CD4-positive, CD25-positive, alpha-beta regulatory T cell (primary cell): ENCODE data around the gene TIAM2. TPM values are rescaled to one million over a fixed set of nuclear protein-coding genes. Genes with fewer than 3 reads are reported as not detected.

Source experiments
- ATAC-seq, 2 donors: fragments of 150-1000 bp; cut with Tn5 transposase; one replicate each; pipeline ENCODE4 v1.10.0; 2021; ENCODE audit warnings: low read depth in 2 of 2, moderate number of reproducible peaks in 2 of 2, moderate library complexity in 1 of 2
- DNase-seq, 3 donors: peaks; one replicate each; pipeline versions ENCODE4 v3.0.0 to v3.0.0-alpha.2; 2012 to 2022; ENCODE audit warnings: mixed read lengths in 1 of 3
- H3K27ac ChIP-seq: one replicate; pipeline ENCODE4 v1.7.0; 2013; ENCODE audit warnings: mild to moderate bottlenecking, low read length; ENCODE audit not compliant: insufficient read depth, poor library complexity, severe bottlenecking
- H3K27me3 ChIP-seq: one replicate; pipeline ENCODE4 v1.7.0; 2013; ENCODE audit warnings: low read length; ENCODE audit not compliant: control insufficient read depth, insufficient read depth
- H3K36me3 ChIP-seq: one replicate; pipeline ENCODE4 v1.7.0; 2013; ENCODE audit warnings: mild to moderate bottlenecking, low read length, moderate library complexity; ENCODE audit not compliant: control insufficient read depth, insufficient read depth
- H3K4me1 ChIP-seq: 2 replicates; pipeline ENCODE4 v1.7.0; 2013; ENCODE audit warnings: mild to moderate bottlenecking, low read length; ENCODE audit not compliant: insufficient read depth, control insufficient read depth, poor library complexity, severe bottlenecking
- H3K4me3 ChIP-seq: one replicate; pipeline ENCODE4 v1.7.0; 2013; ENCODE audit warnings: low read depth, mild to moderate bottlenecking, low read length, moderate library complexity
- H3K9me3 ChIP-seq, 2 experiments: 1 replicate in 1 of 2; 2 replicates in 1 of 2; pipeline ENCODE4 v1.7.0; 2013; ENCODE audit warnings: low read length in 2 of 2, mild to moderate bottlenecking in 1 of 2, moderate library complexity in 1 of 2; ENCODE audit not compliant: control insufficient read depth in 2 of 2
- H3K27ac Mint-ChIP-seq, 3 donors: one replicate each; pipeline ENCODE4 v1.8.0; 2020 to 2022; ENCODE audit warnings: mild to moderate bottlenecking in 3 of 3, mixed read lengths in 3 of 3, moderate library complexity in 2 of 3
- H3K27me3 Mint-ChIP-seq: one replicate; pipeline ENCODE4 v1.8.0; 2022; ENCODE audit warnings: mild to moderate bottlenecking, mixed read lengths
- H3K36me3 Mint-ChIP-seq: one replicate; pipeline ENCODE4 v1.8.0; 2020; ENCODE audit warnings: mixed read lengths
- H3K4me1 Mint-ChIP-seq, 4 donors: one replicate each; pipeline ENCODE4 v1.8.0; 2020 to 2022; ENCODE audit warnings: mixed read lengths in 4 of 4, mild to moderate bottlenecking in 1 of 4
- H3K4me3 Mint-ChIP-seq, 4 donors: one replicate each; pipeline ENCODE4 v1.8.0; 2020 to 2022; ENCODE audit warnings: mild to moderate bottlenecking in 4 of 4, mixed read lengths in 4 of 4, moderate library complexity in 3 of 4
- H3K9me3 Mint-ChIP-seq, 7 donors: one replicate each; pipeline ENCODE4 v1.8.0; 2020 to 2022; ENCODE audit warnings: mixed read lengths in 7 of 7, mild to moderate bottlenecking in 3 of 7, moderate library complexity in 2 of 7
- polyA plus RNA-seq, 4 donors: library from polyadenylated mRNA; unstranded; fragments of 300-500 nt; fragmentation: Illumina TruSeq; gene quantifications; one replicate each; pipeline ENCODE4 v1.2.3, GENCODE V29; 2021
- total RNA-seq: library from RNA; stranded (reverse); gene quantifications from one replicate; pipeline ENCODE4 v1.2.3, GENCODE V29; 2022

Gene TIAM2
- total and polyA plus RNA-seq, 5 donors from 2014 or later = 0.66 to 5.9 (median 1.3) TPM

DNA sequence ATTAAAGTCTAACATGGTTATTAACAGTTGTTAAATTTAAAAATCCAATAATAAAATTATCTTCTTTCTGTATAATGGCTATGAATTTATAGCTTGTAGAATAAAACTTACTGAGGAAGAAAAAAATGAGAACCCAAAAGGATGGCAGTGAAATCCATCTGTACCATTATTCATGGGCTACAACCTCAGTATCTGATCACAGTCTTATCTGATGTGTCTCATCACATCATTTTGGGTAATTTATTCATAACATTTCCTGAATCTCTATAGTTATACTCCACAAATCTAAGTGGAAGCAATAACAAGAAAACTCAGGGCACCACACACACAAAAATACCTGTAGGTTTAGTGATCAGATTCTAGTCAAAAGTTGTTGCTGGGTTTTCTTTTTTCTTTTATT lies 276.0 kb downstream of the TIAM2 start:
- peaks cover 28% of the 10 kb centered on the region for H3K36me3 ChIP-seq
- no peak overlapping the region for H3K4me3 Mint-ChIP-seq
- no peak for ATAC-seq
- no peak for DNase-seq
- no peaks in the 10 kb centered on the region for H3K9me3 ChIP-seq
- no peak overlapping the region for H3K27ac Mint-ChIP-seq
- H3K36me3 Mint-ChIP-seq = peaks cover 40% of the 10 kb centered on the region
- no peaks in the 10 kb centered on the region for H3K27me3 ChIP-seq
- peaks cover 18 to 23% (median 20%) of the 10 kb centered on the region in 4 donors for H3K4me1 Mint-ChIP-seq
- H3K27me3 Mint-ChIP-seq = no peaks in the 10 kb centered on the region
- no peaks in the 10 kb centered on the region for H3K9me3 Mint-ChIP-seq
- no peak overlapping the region for H3K27ac ChIP-seq
- H3K4me1 ChIP-seq = peaks cover 3% of the 10 kb centered on the region
- no peak overlapping the region for H3K4me3 ChIP-seq

DNA sequence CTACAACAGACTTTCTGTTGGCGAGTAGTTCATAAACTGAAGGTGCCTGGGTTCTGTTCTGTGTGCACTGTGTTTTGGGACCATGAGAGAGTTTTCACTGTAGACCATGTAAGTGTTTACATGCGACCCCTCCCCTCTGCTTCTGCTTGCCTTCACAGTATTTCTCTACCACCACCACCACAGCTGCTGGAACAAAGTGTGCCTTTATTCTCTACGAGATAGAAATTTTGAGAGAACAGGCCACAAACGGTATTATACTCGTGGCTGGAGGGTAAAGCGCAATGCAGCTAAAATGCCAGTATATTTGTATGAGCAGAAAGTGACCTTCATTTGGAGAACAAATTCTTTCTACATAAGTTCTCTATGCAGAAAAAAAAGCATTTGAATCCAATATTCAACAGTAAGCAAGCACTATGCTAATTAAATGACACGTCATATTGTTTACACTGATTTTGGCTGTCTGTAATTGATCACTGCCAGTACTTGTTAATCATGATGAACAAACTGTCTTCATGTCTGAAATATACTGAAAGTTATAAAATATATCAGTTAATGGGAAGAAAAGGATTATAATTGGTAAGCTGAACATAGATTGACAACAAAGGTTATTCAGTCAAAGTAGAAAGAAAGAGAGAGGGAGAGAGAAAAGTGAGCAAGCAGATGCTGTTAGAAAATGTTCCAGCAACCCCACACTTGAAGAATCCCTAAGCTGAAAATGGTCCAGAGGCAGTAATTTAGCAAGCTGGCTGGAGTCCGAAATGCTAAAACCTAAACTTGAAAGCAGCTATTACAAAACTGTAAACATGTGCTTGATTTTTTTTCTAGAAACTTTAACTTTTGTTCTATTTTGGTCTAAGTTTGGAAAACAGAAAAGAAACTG lies 277.5 kb downstream of the TIAM2 start:
- Histone ChIP-seq H3K27ac (no peak overlapping the region), H3K9me3 (no peaks in the 10 kb centered on the region), H3K27me3 (no peaks in the 10 kb centered on the region), H3K36me3 (peaks cover 29% of the 10 kb centered on the region), H3K4me1 (peaks cover 3% of the 10 kb centered on the region), H3K4me3 (no peak overlapping the region)
- Mint-ChIP-seq H3K36me3 (peaks cover 33% of the 10 kb centered on the region), H3K4me1 (peaks cover 13 to 26% (median 22%) of the 10 kb centered on the region in 4 donors), H3K4me3 (no peak overlapping the region), H3K9me3 (no peaks in the 10 kb centered on the region), H3K27ac (peak overlapping the region; percentile 27 to 65 (median 60)), H3K27me3 (no peaks in the 10 kb centered on the region)
- ATAC-seq (no peak), DNase-seq (no peak)

DNA sequence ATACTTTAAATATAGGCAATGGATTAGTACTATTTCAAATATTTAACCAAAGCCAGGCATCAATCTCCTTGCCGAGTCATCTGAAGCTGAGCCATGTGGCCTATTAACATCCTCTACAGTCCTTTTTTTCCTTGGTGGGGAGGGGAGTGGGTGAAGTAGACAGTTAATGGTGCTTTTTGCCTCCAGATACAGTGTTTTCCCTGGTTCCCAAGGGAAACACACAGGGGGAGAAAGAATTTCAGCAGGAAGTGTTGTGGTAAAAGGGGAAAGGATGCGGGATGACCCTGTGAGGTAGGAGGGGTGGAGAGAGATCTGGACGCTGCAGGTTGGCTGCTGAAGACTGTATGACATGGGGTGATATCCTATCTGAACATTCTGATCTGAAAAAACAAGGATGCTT lies 278.3 kb downstream of the TIAM2 start:
- H3K27me3 ChIP-seq = no peaks in the 10 kb centered on the region
- H3K4me1 ChIP-seq = no peaks in the 10 kb centered on the region
- H3K9me3 ChIP-seq = no peaks in the 10 kb centered on the region
- H3K27ac ChIP-seq = no peak overlapping the region
- Mint-ChIP-seq H3K4me3 (no peak overlapping the region), H3K36me3 (peaks cover 31% of the 10 kb centered on the region), H3K9me3 (no peaks in the 10 kb centered on the region), H3K4me1 (peaks cover 11 to 26% (median 18%) of the 10 kb centered on the region in 4 donors), H3K27ac (peak overlapping the region in 2 of 3 donors; percentile 60 to 72), H3K27me3 (no peaks in the 10 kb centered on the region)
- no peak overlapping the region for H3K4me3 ChIP-seq
- DNase-seq = no peak
- peaks cover 29% of the 10 kb centered on the region for H3K36me3 ChIP-seq
- no peak for ATAC-seq

DNA sequence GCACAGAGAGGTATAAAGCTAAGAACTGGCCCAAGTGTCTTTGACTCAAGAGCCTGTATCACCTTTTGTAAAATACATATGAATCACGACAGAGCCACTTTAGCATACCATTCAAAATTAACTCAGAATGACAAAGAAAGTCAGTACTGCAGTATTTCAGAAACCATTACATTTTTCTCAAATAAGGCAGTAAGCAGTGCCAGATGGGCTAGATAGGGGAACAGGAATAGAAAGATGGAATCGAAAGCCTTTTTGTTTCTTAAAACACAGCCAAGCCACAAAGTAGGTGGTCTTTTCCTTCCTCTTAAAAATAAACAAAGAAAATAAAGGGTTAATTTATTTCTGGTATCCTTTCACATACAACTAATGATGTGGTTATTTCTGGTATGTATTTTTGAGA lies 279.0 kb downstream of the TIAM2 start:
- DNase-seq (no peak), ATAC-seq (no peak)
- no peak overlapping the region for H3K27ac ChIP-seq
- no peaks in the 10 kb centered on the region for H3K4me1 ChIP-seq
- H3K9me3 ChIP-seq = no peaks in the 10 kb centered on the region
- Mint-ChIP-seq H3K9me3 (no peaks in the 10 kb centered on the region), H3K4me3 (no peak overlapping the region), H3K4me1 (peaks cover 11 to 31% (median 20%) of the 10 kb centered on the region in 4 donors), H3K36me3 (peaks cover 38% of the 10 kb centered on the region), H3K27ac (no peak overlapping the region), H3K27me3 (no peaks in the 10 kb centered on the region)
- peaks cover 33% of the 10 kb centered on the region for H3K36me3 ChIP-seq
- H3K27me3 ChIP-seq = no peaks in the 10 kb centered on the region
- H3K4me3 ChIP-seq = no peak overlapping the region

DNA sequence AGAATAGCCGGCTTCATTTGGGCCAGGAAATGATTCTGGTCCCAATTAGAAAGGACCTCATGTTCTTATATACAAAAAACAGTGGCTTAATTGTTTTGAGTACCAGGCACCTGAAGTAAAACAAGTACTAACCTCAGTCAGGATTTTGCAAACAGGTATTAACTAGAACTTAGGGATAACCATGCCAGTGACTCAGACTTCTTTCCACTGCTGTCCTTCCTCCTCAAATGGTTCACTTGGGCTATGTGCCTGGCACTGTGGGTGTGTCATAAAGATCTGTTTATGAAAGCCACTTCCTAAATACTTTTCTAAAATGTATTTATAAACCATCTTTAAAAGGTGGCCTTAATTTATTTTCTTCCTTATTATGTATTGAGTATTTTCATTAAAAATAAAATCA lies 279.4 kb downstream of the TIAM2 start:
- DNase-seq = no peak
- Histone ChIP-seq H3K27me3 (no peaks in the 10 kb centered on the region), H3K36me3 (peaks cover 33% of the 10 kb centered on the region), H3K27ac (no peak overlapping the region), H3K4me3 (no peak overlapping the region), H3K9me3 (no peaks in the 10 kb centered on the region), H3K4me1 (no peaks in the 10 kb centered on the region)
- peaks cover 11 to 31% (median 21%) of the 10 kb centered on the region in 4 donors for H3K4me1 Mint-ChIP-seq
- no peak overlapping the region for H3K4me3 Mint-ChIP-seq
- H3K9me3 Mint-ChIP-seq = no peaks in the 10 kb centered on the region
- no peaks in the 10 kb centered on the region for H3K27me3 Mint-ChIP-seq
- H3K36me3 Mint-ChIP-seq = peaks cover 38% of the 10 kb centered on the region
- ATAC-seq = no peak
- peak overlapping the region in 1 of 3 donors; percentile 44 for H3K27ac Mint-ChIP-seq

DNA sequence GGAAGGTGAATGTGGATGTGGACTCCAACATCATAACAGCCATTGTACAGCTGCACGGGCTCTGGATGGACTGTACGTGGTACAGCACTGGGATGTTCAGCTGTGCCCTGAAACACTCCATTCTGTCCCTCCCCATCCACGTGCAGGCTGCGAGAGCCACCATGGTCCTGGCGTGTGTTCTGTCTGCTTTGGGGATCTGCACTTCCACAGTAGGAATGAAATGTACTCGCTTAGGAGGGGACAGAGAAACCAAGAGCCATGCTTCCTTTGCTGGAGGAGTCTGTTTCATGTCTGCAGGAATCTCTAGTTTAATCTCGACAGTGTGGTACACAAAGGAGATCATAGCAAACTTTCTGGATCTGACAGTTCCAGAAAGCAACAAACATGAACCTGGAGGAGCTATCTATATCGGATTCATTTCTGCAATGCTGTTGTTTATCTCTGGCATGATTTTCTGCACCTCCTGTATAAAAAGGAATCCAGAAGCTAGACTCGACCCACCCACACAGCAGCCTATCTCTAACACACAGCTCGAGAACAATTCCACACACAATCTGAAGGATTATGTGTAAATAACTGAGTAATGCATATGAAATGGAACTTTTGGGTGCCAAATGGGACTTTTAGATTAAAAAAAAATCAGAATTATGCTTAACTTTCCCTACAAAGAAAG lies 280.8 kb downstream of the TIAM2 start:
- Histone ChIP-seq H3K27me3 (no peaks in the 10 kb centered on the region), H3K4me1 (no peaks in the 10 kb centered on the region), H3K36me3 (peaks cover 34% of the 10 kb centered on the region), H3K9me3 (no peaks in the 10 kb centered on the region), H3K4me3 (no peak overlapping the region), H3K27ac (no peak overlapping the region)
- no peak for ATAC-seq
- H3K4me1 Mint-ChIP-seq = peaks cover 17 to 29% (median 19%) of the 10 kb centered on the region in 4 donors
- H3K27ac Mint-ChIP-seq = peak overlapping the region in 1 of 3 donors; percentile 33
- no peaks in the 10 kb centered on the region for H3K27me3 Mint-ChIP-seq
- peaks cover 40% of the 10 kb centered on the region for H3K36me3 Mint-ChIP-seq
- DNase-seq = no peak
- H3K9me3 Mint-ChIP-seq = no peaks in the 10 kb centered on the region
- H3K4me3 Mint-ChIP-seq = no peak overlapping the region

DNA sequence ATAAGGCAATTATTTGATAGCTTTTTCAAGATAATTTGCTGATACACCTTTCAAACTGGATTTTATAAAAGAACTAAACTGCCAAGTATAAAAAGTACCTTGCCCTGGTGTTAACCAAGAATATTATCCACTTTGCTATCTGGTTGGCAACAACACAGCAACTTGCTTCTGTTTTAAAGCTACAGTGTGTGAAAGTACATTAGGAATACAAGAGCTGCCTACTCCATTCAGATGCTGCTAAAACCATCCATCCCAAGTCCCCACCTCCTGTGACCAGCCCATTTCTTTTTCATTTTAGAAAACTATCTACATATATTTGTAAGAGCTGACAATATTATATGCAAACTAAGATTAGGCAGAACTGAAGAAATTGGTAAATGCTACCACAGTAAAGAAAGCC lies 281.5 kb downstream of the TIAM2 start:
- H3K36me3 ChIP-seq = peaks cover 38% of the 10 kb centered on the region
- H3K27ac ChIP-seq = no peak overlapping the region
- Mint-ChIP-seq H3K27ac (peak overlapping the region in 1 of 3 donors; percentile 9), H3K27me3 (no peaks in the 10 kb centered on the region), H3K36me3 (peaks cover 40% of the 10 kb centered on the region), H3K4me3 (no peak overlapping the region), H3K9me3 (no peaks in the 10 kb centered on the region), H3K4me1 (peaks cover 17 to 29% (median 19%) of the 10 kb centered on the region in 4 donors)
- no peak for ATAC-seq
- H3K4me1 ChIP-seq = no peaks in the 10 kb centered on the region
- no peak for DNase-seq
- H3K27me3 ChIP-seq = no peaks in the 10 kb centered on the region
- H3K4me3 ChIP-seq = no peak overlapping the region
- H3K9me3 ChIP-seq = no peaks in the 10 kb centered on the region
